Liver (tissue), 9 donors: ENCODE data around the gene HS6ST3. TPM values are rescaled to one million over a fixed set of nuclear protein-coding genes. Genes with fewer than 3 reads are reported as not detected.

Experiments
- DNase-seq: peaks from one replicate; pipeline ENCODE4 v3.0.0-alpha.2; 2017; ENCODE audit warnings: low spot score
- H3K27ac ChIP-seq, 2 donors: one replicate each; pipeline ENCODE4 v1.7.0; 2013; ENCODE audit warnings: inconsistent platforms in 2 of 2, low read length in 2 of 2, control low read depth in 1 of 2, low read depth in 1 of 2, mild to moderate bottlenecking in 1 of 2
- H3K27me3 ChIP-seq, 4 donors: one replicate each; pipeline versions ENCODE4 v1.6.1 to v1.7.0; 2013; ENCODE audit warnings: low read length in 3 of 4, inconsistent platforms in 1 of 4, mild to moderate bottlenecking in 1 of 4, moderate library complexity in 1 of 4; ENCODE audit not compliant: control insufficient read depth in 4 of 4, insufficient read depth in 4 of 4
- H3K36me3 ChIP-seq, 4 donors: one replicate each; pipeline versions ENCODE4 v1.6.1 to v1.7.0; 2013; ENCODE audit warnings: low read length in 3 of 4, mild to moderate bottlenecking in 3 of 4, low read depth in 1 of 4, moderate library complexity in 1 of 4; ENCODE audit not compliant: control insufficient read depth in 4 of 4, insufficient read depth in 3 of 4
- H3K4me1 ChIP-seq, 4 donors: one replicate each; pipeline versions ENCODE4 v1.6.1 to v1.7.0; 2013; ENCODE audit warnings: low read length in 3 of 4, mild to moderate bottlenecking in 3 of 4, moderate library complexity in 1 of 4; ENCODE audit not compliant: control insufficient read depth in 4 of 4, insufficient read depth in 4 of 4
- H3K4me3 ChIP-seq, 3 donors: one replicate each; pipeline versions ENCODE4 v1.6.1 to v1.7.0; 2013; ENCODE audit warnings: low read length in 3 of 3, control low read depth in 1 of 3, low read depth in 1 of 3, mild to moderate bottlenecking in 1 of 3
- H3K9ac ChIP-seq, 2 donors: one replicate each; pipeline ENCODE4 v1.7.0; 2013; ENCODE audit warnings: low read length in 2 of 2, mild to moderate bottlenecking in 2 of 2, moderate library complexity in 2 of 2, control low read depth in 1 of 2, low read depth in 1 of 2
- H3K9me3 ChIP-seq, 4 donors: one replicate each; pipeline versions ENCODE4 v1.6.1 to v1.7.0; 2013; ENCODE audit warnings: low read length in 3 of 4; ENCODE audit not compliant: control insufficient read depth in 4 of 4
- EGR1 ChIP-seq, 2 donors: IDR thresholded peaks; 2 replicates each; pipeline ENCODE4 v1.6.1; 2016 to 2018; ENCODE audit warnings: antibody characterized with exemption in 2 of 2, low read depth in 2 of 2
- FOXA1 ChIP-seq: IDR thresholded peaks from 2 replicates; pipeline ENCODE4 v1.6.1; 2016; ENCODE audit warnings: antibody characterized with exemption
- FOXA2 ChIP-seq: IDR thresholded peaks from 2 replicates; pipeline ENCODE4 v1.6.1; 2016; ENCODE audit warnings: antibody characterized with exemption
- GABPA ChIP-seq, 2 donors: IDR thresholded peaks in 1 of 2; conservative IDR thresholded peaks in 1 of 2; 2 replicates each; pipeline ENCODE4 v1.6.1; 2016; ENCODE audit warnings: antibody characterized with exemption in 2 of 2, mild to moderate bottlenecking in 1 of 2, moderate library complexity in 1 of 2
- HNF4A ChIP-seq, 2 donors: conservative IDR thresholded peaks; 2 replicates each; pipeline ENCODE4 v1.6.1; 2016; ENCODE audit warnings: antibody characterized with exemption in 2 of 2, mild to moderate bottlenecking in 2 of 2
- HNF4G ChIP-seq: IDR thresholded peaks from 2 replicates; pipeline ENCODE4 v1.6.1; 2016; ENCODE audit warnings: antibody characterized with exemption
- JUND ChIP-seq, 2 donors: IDR thresholded peaks; 2 replicates each; pipeline ENCODE4 v1.6.1; 2016; ENCODE audit warnings: antibody characterized with exemption in 2 of 2
- NR2F2 ChIP-seq: IDR thresholded peaks from 2 replicates; pipeline ENCODE4 v1.6.1; 2016; ENCODE audit warnings: antibody characterized with exemption
- RAD21 ChIP-seq, 2 donors: IDR thresholded peaks; 2 replicates each; pipeline ENCODE4 v1.6.1; 2016; ENCODE audit warnings: antibody characterized with exemption in 2 of 2, mild to moderate bottlenecking in 2 of 2
- RXRA ChIP-seq, 2 donors: IDR thresholded peaks; 2 replicates each; pipeline ENCODE4 v1.6.1; 2017 to 2018; ENCODE audit warnings: antibody characterized with exemption in 2 of 2, mild to moderate bottlenecking in 1 of 2
- SP1 ChIP-seq: IDR thresholded peaks from 2 replicates; pipeline ENCODE4 v1.6.1; 2018; ENCODE audit warnings: antibody characterized with exemption, mild to moderate bottlenecking
- TAF1 ChIP-seq: conservative IDR thresholded peaks from 2 replicates; pipeline ENCODE4 v1.6.1; 2016; ENCODE audit warnings: antibody characterized with exemption, mild to moderate bottlenecking
- YY1 ChIP-seq: IDR thresholded peaks from 2 replicates; pipeline ENCODE4 v1.6.1; 2016; ENCODE audit warnings: antibody characterized with exemption, mild to moderate bottlenecking
- WGBS: extraction: QIAGEN DNeasy Blood & Tissue Kit; methylation state at CpG from one replicate; pipeline ENCODE4 v1.1.7; 2013; 5-methylcytosine and 5-hydroxymethylcytosine counted together
- polyA plus RNA-seq, 2 donors: library from polyadenylated mRNA; stranded (reverse) in 1 of 2; unstranded in 1 of 2; fragments of 200-250 nt in 1 of 2; fragments of >200 nt in 1 of 2; fragmentation: Nextera tagmentation in 1 of 2; extraction: Ambion mirVana in 1 of 2; gene quantifications; one replicate each; pipeline versions ENCODE4 v1.2.1 to v1.2.3, GENCODE V29; 2013 to 2015
- total RNA-seq, 2 donors: library from RNA; depleted of rRNA; stranded (reverse); fragments of >200 nt; gene quantifications; one replicate each; pipeline ENCODE4 v1.2.3, GENCODE V29; 2014
- TF ChIP-seq, protein P1 (sequence below): IDR thresholded peaks from 2 replicates; pipeline ENCODE4 v1.6.1; 2016; ENCODE audit warnings: antibody characterized with exemption
- TF ChIP-seq, protein P2 (sequence below): IDR thresholded peaks from 2 replicates; pipeline ENCODE4 v1.6.1; 2016; ENCODE audit warnings: antibody characterized with exemption
- TF ChIP-seq, protein P3 (sequence below): IDR thresholded peaks from 2 replicates; pipeline ENCODE4 v1.6.1; 2016; ENCODE audit warnings: antibody characterized with exemption, mild to moderate bottlenecking
- TF ChIP-seq, protein P4 (sequence below): IDR thresholded peaks from 2 replicates; pipeline ENCODE4 v1.6.1; 2016; ENCODE audit warnings: antibody characterized with exemption
- TF ChIP-seq, protein P5 (sequence below): fragments of 150-350 bp; IDR thresholded peaks from 2 replicates; pipeline ENCODE4 v1.5.1; 2017; ENCODE audit warnings: improper control_type of control experiment, low read depth, low read length; ENCODE audit not compliant: missing input control
- donor health status: healthy.
- donor health status: healthy.
- donor health status: healthy.
- donor health status: healthy.
- donor health status: healthy.

The HS6ST3 gene
- total and polyA plus RNA-seq, 4 donors = under 0.01 TPM; not detected in 3

DNA sequence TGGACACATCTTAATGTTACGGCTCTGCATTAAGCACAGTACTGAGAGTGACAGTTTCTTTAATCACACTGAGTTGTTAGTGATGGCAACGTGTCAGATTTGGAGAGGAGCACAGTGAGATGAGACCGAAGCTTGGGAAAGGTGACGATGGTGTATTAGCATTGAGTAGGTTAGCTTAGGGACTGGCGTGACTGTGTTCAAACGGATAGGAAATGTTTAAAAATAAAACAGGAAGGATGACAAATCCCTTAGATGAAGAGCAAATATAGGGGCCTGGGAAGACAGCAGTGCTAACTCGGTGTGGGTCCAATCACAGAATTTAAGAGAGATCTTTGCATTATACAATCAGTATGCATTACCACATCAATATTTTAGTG lies 384.3 kb downstream of the HS6ST3 start:
- Histone ChIP-seq H3K27me3 (no peaks in the 10 kb centered on the region), H3K4me3 (no peak overlapping the region), H3K36me3 (no peaks in the 10 kb centered on the region), H3K27ac (no peak overlapping the region), H3K4me1 (no peaks in the 10 kb centered on the region), H3K9ac (no peak overlapping the region), H3K9me3 (peaks cover 0 to 1% (median 0%) of the 10 kb centered on the region in 4 donors)
- DNase-seq = no peak
- TF ChIP-seq HNF4A (conservative IDR thresholded peaks at IDR 0.05) (no peak), NR2F2 (no peak), FOXA2 (no peak), JUND (IDR thresholded peaks at IDR 0.05) (no peak)
- TF ChIP-seq, protein P1, sequence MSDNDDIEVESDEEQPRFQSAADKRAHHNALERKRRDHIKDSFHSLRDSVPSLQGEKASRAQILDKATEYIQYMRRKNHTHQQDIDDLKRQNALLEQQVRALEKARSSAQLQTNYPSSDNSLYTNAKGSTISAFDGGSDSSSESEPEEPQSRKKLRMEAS = no peak
- 62% methylated on average over 7 of the region's 7 CpGs for WGBS

DNA sequence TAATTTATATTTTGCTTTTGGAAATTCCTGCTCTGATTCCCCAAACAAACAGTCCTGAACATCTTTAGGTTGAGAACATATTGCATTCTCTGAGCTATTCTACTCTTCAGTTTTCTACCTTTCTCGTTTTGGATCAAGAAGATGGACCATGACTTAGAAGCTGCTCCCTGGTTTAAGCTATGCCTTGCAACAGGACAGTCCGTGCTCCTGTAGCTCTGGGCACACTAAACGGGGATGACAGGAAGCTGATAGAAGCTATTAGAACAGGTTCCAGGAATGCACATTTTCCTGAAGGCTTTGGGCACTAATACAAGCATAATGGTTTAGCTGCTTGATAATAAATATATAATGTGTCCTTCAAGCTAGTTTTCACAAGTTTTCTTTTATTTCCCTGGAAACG lies 385.2 kb downstream of the HS6ST3 start:
- 55% methylated on average over 4 of the region's 4 CpGs for WGBS
- no peak overlapping the region for H3K27ac ChIP-seq
- H3K4me1 ChIP-seq = no peaks in the 10 kb centered on the region
- no peaks in the 10 kb centered on the region for H3K9me3 ChIP-seq
- TF ChIP-seq RAD21 (IDR thresholded peaks at IDR 0.05) = no peak
- no peak for TF ChIP-seq FOXA2
- TF ChIP-seq, protein P1 = no peak
- DNase-seq = no peak
- no peaks in the 10 kb centered on the region for H3K27me3 ChIP-seq
- H3K4me3 ChIP-seq = no peak overlapping the region
- H3K36me3 ChIP-seq = no peaks in the 10 kb centered on the region
- H3K9ac ChIP-seq = no peak overlapping the region

DNA sequence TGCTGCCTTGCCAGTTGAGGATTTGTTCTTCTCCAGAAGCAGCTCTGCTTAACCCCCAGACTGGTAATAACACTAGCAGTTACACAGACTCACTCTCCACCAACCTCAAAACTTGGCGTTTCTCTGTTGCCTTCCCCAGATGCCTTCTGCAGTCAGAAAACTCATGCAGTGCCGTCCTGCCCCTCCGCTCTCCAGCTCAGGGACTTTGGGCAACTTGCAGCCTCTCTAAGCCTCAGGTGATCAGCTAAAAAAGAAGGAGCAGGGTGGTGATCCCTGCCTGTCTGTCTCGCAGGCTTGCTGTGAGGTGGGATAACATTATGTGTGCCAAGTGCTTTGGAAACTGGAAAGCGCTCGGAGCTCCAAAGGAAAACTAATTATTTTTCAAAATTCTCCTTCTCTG lies 391.6 kb downstream of the HS6ST3 start:
- Histone ChIP-seq H3K4me1 (no peaks in the 10 kb centered on the region), H3K27me3 (no peaks in the 10 kb centered on the region), H3K9me3 (no peaks in the 10 kb centered on the region), H3K36me3 (no peaks in the 10 kb centered on the region), H3K27ac (no peak overlapping the region), H3K9ac (no peak overlapping the region), H3K4me3 (no peak overlapping the region)
- TF ChIP-seq RAD21 (IDR thresholded peaks at IDR 0.05) = no peak
- TF ChIP-seq GABPA (IDR thresholded peaks at IDR 0.05 in 1 of 2, conservative IDR thresholded peaks at IDR 0.05 in 1 of 2) = no peak
- TF ChIP-seq HNF4A (conservative IDR thresholded peaks at IDR 0.05) = no peak
- no peak for TF ChIP-seq FOXA2
- TF ChIP-seq, protein P2, sequence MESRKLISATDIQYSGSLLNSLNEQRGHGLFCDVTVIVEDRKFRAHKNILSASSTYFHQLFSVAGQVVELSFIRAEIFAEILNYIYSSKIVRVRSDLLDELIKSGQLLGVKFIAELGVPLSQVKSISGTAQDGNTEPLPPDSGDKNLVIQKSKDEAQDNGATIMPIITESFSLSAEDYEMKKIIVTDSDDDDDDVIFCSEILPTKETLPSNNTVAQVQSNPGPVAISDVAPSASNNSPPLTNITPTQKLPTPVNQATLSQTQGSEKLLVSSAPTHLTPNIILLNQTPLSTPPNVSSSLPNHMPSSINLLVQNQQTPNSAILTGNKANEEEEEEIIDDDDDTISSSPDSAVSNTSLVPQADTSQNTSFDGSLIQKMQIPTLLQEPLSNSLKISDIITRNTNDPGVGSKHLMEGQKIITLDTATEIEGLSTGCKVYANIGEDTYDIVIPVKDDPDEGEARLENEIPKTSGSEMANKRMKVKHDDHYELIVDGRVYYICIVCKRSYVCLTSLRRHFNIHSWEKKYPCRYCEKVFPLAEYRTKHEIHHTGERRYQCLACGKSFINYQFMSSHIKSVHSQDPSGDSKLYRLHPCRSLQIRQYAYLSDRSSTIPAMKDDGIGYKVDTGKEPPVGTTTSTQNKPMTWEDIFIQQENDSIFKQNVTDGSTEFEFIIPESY = no peak
- no peak for TF ChIP-seq SP1
- TF ChIP-seq FOXA1 = no peak
- no peak for TF ChIP-seq RXRA (IDR thresholded peaks at IDR 0.05)
- no peak for TF ChIP-seq YY1
- no peak for TF ChIP-seq EGR1 (IDR thresholded peaks at IDR 0.05; ENCODE audit: low read depth in 2 of 2)
- TF ChIP-seq, protein P3, sequence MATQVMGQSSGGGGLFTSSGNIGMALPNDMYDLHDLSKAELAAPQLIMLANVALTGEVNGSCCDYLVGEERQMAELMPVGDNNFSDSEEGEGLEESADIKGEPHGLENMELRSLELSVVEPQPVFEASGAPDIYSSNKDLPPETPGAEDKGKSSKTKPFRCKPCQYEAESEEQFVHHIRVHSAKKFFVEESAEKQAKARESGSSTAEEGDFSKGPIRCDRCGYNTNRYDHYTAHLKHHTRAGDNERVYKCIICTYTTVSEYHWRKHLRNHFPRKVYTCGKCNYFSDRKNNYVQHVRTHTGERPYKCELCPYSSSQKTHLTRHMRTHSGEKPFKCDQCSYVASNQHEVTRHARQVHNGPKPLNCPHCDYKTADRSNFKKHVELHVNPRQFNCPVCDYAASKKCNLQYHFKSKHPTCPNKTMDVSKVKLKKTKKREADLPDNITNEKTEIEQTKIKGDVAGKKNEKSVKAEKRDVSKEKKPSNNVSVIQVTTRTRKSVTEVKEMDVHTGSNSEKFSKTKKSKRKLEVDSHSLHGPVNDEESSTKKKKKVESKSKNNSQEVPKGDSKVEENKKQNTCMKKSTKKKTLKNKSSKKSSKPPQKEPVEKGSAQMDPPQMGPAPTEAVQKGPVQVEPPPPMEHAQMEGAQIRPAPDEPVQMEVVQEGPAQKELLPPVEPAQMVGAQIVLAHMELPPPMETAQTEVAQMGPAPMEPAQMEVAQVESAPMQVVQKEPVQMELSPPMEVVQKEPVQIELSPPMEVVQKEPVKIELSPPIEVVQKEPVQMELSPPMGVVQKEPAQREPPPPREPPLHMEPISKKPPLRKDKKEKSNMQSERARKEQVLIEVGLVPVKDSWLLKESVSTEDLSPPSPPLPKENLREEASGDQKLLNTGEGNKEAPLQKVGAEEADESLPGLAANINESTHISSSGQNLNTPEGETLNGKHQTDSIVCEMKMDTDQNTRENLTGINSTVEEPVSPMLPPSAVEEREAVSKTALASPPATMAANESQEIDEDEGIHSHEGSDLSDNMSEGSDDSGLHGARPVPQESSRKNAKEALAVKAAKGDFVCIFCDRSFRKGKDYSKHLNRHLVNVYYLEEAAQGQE = no peak
- TF ChIP-seq, protein P1 = no peak
- TF ChIP-seq, protein P4, sequence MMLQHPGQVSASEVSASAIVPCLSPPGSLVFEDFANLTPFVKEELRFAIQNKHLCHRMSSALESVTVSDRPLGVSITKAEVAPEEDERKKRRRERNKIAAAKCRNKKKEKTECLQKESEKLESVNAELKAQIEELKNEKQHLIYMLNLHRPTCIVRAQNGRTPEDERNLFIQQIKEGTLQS = no peak
- TF ChIP-seq JUND (IDR thresholded peaks at IDR 0.05) = no peak
- no peak for TF ChIP-seq HNF4G
- no peak for TF ChIP-seq TAF1
- TF ChIP-seq, protein P5, sequence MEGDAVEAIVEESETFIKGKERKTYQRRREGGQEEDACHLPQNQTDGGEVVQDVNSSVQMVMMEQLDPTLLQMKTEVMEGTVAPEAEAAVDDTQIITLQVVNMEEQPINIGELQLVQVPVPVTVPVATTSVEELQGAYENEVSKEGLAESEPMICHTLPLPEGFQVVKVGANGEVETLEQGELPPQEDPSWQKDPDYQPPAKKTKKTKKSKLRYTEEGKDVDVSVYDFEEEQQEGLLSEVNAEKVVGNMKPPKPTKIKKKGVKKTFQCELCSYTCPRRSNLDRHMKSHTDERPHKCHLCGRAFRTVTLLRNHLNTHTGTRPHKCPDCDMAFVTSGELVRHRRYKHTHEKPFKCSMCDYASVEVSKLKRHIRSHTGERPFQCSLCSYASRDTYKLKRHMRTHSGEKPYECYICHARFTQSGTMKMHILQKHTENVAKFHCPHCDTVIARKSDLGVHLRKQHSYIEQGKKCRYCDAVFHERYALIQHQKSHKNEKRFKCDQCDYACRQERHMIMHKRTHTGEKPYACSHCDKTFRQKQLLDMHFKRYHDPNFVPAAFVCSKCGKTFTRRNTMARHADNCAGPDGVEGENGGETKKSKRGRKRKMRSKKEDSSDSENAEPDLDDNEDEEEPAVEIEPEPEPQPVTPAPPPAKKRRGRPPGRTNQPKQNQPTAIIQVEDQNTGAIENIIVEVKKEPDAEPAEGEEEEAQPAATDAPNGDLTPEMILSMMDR = no peak
- no peak for TF ChIP-seq NR2F2
- no peak for DNase-seq
- WGBS = 64% methylated on average over 6 of the region's 6 CpGs
